NCI-H226 (cell line): ENCODE results near the gene ZNF454.

Source experiments
- DNase-seq: peaks from one replicate; pipeline ENCODE4 v3.0.0-alpha.2; 2015

Gene ZNF454

DNA sequence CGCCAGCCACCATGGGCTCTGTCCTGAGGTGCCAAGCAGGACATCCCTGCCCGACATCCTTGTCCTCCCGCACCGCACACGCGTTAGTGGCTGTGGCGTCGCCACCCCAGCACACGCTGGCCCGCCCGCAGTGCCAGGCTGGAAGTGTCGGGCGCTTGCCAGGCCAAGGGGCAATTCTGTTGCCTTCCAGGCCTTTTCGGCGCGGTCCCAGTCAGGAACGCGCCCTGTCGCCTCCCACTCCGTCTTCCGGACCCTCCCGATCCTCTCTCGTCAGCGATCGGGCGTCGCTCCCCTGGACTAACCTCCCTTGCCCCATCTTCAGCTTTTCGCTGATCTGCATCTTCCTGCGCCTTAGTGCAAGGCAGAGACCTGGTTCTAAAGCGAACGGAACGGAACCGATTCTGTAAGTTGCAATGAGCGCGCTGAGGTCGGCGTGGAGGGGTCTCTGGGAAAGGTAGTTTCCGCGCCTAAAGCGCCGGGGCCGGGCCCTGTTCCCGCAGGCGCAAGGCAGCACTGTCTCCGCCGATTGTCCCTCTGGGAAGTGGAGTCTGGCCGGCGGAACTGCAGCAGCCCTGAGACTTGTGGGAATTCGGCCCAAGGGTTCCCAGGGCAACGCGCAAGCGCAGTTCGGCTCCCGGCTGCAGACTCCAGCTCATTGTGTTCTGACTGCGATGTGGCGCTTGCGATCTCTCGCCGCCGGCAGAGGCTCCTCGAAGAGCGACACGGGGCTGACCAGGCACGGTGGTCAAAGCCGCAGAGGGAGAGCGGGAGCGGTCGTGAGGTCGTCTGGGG lies at the start of gene ZNF454:
TSS of gene ZNF454 (plus strand) at position 630 of the 792 bp plus-strand sequence. CDS start 1,594 bp downstream, outside the sequence.
- DNase-seq: no peak

- DNase-seq: no peak
Observed at GRCh38 chr5:178895615-178896571, 45.1 kb upstream of the ZNF454 start, which contains the start of gene ZFP2. TSS of gene ZFP2 (plus strand) at chr5:178895913. CDS start at chr5:178931314, 35,401 bp downstream.

- no peak for DNase-seq
Observed at GRCh38 chr5:178899289-178899688, 41.7 kb upstream of the ZNF454 start.

DNA sequence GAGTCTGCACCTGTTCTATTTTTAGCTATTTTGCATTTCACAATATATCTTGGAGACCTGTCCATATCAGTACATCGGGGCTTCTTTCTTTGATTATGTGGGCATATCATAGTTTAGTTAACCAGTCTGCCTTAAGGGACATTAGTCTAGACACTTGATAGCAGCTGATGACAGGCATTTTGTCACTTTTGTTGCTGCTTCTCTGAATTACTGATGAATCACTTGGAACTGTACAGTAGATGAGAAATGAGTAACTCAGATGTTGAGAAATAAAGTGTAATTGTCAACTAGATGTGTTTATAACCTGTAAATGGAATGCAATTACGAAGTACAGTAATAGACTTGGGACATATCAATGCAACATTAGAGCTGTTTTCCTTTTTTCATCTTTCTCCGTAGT lies 38.1 kb upstream of the ZNF454 start:
- DNase-seq: no peak

DNA sequence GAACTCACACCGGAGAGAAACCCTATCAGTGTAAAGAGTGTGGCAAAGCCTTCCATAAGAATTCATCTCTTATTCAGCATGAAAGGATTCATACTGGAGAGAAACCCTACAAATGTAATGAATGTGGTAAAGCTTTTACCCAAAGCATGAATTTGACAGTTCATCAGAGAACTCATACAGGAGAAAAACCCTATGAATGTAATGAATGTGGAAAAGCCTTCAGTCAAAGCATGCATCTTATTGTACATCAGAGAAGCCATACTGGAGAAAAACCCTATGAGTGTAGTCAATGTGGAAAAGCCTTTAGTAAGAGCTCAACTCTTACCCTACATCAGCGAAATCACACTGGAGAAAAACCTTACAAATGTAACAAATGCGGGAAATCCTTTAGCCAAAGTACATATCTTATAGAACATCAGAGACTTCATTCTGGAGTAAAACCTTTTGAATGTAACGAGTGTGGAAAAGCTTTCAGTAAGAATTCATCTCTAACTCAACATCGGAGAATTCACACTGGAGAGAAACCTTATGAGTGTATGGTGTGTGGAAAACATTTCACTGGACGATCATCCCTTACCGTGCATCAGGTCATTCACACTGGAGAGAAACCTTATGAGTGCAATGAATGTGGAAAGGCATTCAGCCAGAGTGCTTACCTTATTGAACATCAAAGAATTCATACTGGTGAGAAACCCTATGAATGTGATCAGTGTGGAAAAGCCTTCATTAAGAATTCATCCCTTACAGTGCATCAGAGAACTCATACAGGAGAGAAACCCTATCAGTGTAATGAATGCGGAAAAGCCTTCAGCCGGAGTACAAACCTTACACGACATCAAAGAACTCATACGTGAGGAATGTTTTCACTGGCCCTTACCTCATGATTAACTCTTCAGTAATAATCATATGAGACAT lies 8.9 kb upstream of the ZNF454 start:
- DNase-seq: no peak

- DNase-seq: no peak
Observed at GRCh38 chr5:178941361-178941760, 363 bp downstream of the ZNF454 start.

GRCh38 chr5:178965465-178966055 lies 24.6 kb downstream of the ZNF454 start:
- no peak for DNase-seq

DNA sequence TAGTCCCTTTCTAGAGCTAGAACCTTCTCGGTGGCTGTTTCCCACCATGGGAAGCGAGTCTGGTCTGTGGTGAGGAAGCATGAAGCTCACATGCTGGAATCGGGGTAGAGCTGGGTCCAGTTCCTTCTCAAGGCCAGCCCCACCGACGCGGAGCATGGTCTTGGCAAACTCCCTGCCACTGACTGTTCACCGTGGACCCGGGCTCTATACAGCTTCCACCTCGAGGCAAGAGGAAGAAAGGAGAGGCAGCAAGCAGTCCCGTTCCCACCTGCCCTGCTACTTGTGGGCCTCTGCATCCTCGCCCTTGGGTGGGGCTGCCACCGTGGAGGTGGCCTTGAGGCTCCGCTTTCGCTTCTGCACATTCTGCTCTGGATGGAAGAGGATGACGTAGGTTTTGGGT lies 40.4 kb downstream of the ZNF454 start:
- DNase-seq: no peak

GRCh38 chr5:178982941-178983340 lies 41.9 kb downstream of the ZNF454 start:
- no peak for DNase-seq

GRCh38 chr5:178983728-178984127 lies 42.7 kb downstream of the ZNF454 start:
- no peak for DNase-seq

GRCh38 chr5:178984145-178985072 lies 43.4 kb downstream of the ZNF454 start:
- DNase-seq: no peak

- DNase-seq: no peak
Observed at GRCh38 chr5:178986326-178986960, 45.4 kb downstream of the ZNF454 start.

DNA sequence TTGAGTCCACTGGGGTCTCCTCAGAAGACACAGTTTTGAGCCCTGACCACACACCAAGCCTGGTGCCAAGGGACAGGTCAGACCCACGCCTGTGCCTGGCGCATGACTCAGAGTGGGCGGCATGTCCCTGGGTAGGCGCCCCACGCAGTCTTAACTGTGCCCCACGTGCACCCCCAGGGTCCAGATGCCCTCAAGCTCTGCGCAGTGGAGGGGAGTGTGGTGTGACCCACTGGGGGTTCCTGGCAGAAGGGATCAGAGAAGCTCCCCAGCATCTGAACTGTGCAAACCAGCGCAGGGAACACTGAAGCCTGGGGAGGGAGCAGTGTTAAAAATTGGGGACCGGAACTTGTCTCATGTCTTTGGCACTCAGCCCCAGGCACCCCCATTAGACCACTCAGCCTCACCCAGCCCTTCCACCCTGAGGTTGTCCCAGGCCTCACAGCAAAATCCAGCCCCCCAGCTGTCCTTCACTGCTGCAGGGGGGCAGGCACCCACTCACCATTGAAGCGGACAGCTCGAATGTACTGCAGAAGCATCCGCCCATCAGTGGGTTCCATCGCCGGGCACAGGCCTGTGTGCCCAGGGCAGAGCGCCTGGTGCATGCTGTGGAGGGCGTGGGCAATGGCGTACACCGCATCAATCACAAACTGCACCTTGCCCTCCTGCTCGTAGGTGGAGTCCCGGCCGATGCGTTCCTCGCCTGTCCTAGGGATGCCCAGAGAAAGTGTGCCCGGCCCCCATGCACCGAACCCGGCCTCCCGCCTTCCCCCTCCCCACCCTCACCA lies 47.6 kb downstream of the ZNF454 start:
- DNase-seq: no peak

DNA sequence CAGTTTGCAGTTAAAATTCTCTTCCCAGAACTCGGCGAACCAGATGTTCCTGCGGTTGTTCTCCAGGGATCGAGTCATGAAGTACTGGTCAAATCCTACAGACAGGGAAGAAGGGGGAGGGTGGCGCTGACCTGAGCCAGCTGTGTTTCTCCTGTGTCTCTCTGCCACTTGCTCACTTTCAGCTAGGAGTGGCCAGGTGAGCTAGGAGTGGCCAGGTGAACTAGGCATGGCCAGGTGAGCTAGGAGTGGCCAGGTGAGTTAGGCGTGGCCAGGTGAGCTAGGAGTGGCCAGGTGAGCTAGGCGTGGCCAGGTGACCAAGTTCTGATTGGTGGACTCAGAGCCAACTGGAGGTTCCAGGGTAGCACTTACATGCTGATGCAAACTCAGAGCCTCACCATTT lies 48.3 kb downstream of the ZNF454 start:
- no peak for DNase-seq

DNA sequence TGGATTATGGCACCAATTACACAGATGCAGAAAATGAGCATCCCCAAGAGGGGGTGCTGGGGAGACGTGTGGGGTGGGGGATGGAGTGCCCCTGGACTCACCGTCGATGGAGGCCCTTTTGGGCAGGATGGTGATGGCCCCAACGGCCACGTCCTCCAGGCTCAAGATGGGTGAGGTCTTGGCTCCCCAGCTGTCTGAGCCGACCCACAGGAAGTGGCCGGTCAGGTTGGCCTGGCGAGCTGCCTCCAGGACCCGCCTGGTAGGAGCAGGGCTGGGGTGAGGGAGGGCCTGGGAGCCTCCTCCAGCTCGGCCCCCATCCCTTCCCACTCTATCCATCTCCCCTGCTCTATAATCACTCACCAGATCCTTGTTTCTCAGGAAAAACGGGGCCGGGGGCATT lies 49.5 kb downstream of the ZNF454 start:
- no peak for DNase-seq

DNA sequence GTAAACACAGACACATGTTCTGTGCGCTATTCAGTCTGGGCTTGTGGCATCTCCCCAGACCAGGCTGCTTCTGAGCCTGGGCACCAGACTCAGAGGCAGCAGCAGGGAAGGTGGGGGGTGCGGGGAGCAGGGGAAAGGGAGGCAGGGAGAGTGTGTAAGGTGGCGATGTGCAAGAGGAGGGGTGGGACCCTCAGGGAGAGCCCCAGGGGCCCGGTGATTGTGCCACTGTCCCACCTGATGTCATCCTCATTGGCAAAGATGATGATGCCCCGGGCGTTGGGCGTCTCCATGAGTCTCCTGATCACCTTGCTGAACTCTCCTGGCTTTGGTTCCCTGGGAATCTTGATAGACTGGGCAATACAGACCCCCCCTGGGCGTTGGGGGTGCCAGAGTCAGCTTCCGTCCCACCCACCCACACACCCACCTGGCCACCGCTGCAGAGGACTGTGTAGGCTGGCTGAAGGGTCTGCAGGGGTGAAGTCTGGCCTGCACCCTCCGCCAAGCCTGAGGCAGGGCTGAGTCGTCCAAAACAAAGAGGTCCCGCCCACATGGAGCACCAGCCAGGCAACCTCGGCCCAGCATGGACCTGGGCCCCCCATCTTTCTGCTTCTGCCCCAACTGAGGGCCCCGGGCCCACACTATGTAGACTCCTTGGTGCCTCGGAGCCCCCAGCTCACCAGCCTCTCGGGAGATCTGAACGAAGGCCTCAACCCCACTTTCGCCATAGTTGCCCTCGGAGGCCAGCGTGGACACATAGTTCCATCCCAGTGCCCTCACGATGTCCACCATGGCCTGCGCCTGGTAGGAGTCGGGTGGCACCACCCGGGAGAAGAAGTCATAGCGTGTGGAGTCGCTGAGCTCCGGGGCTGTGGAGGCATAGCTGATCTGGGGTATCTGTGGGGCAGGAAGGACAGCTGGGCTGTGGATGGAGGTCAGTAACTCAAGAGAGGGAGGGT lies 50.5 kb downstream of the ZNF454 start:
- DNase-seq: no peak

DNA sequence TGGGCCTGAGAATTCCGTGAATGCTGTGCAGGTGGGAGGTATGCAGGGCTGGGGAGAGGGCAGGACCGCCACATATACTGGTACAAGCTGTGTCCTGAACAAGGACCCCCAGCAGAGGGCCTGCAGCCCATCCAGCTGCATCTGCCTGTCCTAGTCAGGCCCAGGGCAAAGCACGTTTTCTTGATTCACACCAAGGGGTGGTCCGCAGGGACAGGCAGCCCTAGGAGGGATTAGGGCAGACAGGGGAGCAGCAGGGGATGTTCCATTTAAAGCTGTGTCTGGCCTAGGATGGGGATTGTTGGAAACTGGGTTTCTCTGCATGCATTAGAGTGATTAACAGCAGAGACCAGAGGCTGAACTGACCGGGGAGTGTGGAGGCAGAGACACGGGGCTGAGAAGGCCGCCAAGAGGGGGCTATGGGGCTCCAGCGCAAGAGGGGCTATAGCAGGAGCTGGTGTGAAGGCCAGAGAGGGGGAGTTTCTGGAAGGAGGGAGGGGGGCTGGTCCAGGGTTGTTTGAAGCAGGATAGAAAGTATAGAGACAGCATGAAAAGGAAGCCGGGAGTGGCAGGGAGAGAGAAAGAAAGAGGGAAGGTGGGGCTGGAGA lies 51.4 kb downstream of the ZNF454 start:
- no peak for DNase-seq

GRCh38 chr5:178993236-178993765 lies 52.3 kb downstream of the ZNF454 start:
- no peak for DNase-seq
